Effector memory CD4-positive, alpha-beta T cell (primary cell): ENCODE results near the gene FANCC.

ENCODE experiments used
- DNase-seq, 3 donors: peaks; one replicate each; pipeline ENCODE4 v3.0.0-alpha.2; 2020
- H3K27ac ChIP-seq: 2 replicates; pipeline ENCODE4 v1.7.0; 2013; ENCODE audit warnings: mild to moderate bottlenecking, low read length, moderate library complexity; ENCODE audit not compliant: insufficient read depth, poor library complexity, severe bottlenecking
- H3K27me3 ChIP-seq: replicated peaks from 2 replicates; pipeline ENCODE4 v1.7.0; 2013; ENCODE audit warnings: mild to moderate bottlenecking, low read length; ENCODE audit not compliant: insufficient read depth, control insufficient read depth, poor library complexity, severe bottlenecking
- H3K36me3 ChIP-seq: 2 replicates; pipeline ENCODE4 v1.7.0; 2013; ENCODE audit warnings: mild to moderate bottlenecking, low read length, moderate library complexity; ENCODE audit not compliant: control insufficient read depth, insufficient read depth
- H3K4me1 ChIP-seq: 2 replicates; pipeline ENCODE4 v1.7.0; 2013; ENCODE audit warnings: low read length, mild to moderate bottlenecking; ENCODE audit not compliant: control insufficient read depth, insufficient read depth, poor library complexity, severe bottlenecking
- H3K4me3 ChIP-seq: 2 replicates; pipeline ENCODE4 v1.7.0; 2013; ENCODE audit warnings: low read length, low read depth, mild to moderate bottlenecking; ENCODE audit not compliant: insufficient read depth, poor library complexity, severe bottlenecking
- H3K9me3 ChIP-seq: 2 replicates; pipeline ENCODE4 v1.7.0; 2013; ENCODE audit warnings: mild to moderate bottlenecking, low read length, moderate library complexity; ENCODE audit not compliant: control insufficient read depth

Gene FANCC

DNA sequence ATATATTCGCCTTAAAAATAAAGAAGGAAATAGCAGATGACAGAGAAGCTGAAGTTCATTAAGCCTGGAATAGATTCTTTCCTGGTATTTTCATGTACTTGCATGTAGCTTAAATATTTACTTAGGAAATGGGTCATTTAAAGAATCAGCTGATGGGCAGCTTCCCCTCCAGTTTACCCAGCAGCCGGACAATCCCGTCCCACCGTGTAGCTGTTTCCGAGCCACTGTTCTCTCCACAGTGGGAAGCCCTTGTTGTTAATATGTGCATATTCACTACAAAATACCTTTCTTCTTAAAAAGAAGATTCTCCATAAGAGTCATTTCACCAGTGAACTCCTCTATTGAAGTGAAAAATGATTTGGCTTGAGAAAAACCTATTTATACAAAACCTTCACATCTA, 187.0 kb downstream of the FANCC start:
- no peak for DNase-seq
- no peak overlapping the region for H3K27ac ChIP-seq
- H3K4me1 ChIP-seq: no peaks in the 10 kb centered on the region
- no peaks in the 10 kb centered on the region for H3K27me3 ChIP-seq
- H3K9me3 ChIP-seq: no peaks in the 10 kb centered on the region
- H3K36me3 ChIP-seq: no peaks in the 10 kb centered on the region
- H3K4me3 ChIP-seq: no peak overlapping the region

DNA sequence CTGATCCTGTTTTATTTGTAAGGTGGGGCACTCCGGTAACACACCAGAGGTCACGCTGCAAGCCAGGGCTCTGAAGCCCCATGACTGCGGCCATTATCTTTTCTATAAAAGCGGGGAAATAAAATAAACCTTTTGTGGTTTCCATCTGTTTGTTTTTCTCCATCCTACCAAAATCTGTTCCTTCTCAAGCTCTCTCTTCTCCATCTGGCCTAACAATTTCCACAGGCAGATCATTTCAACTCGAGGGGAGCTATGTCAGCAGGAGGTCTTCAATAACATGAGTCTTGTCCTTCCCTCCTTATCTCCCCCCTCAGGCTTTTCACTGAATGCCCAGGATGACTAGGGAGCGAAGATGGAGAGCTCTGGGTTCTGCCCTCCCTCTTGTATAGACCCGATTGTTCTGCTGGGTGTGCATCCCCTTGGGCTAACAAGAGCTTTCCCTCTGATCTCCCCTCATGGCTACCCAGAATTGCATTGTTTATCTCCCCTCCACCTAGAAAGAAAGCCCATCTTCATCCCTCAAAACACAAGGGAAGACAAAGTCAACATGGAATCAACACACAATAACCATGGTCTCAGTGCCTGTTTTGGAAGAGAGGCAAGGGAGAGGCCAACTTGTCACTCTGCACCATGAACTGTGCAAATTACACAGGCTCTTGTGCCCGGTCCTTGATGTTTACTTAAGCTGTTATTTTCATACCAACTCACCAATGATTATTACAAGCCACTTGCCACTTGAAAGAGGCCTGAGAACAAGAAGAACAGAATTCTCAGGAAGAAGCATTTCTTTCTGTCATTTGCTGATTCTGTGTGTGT, 187.8 kb downstream of the FANCC start:
- Histone ChIP-seq H3K36me3 (no peaks in the 10 kb centered on the region), H3K9me3 (no peaks in the 10 kb centered on the region), H3K27ac (no peak overlapping the region), H3K4me3 (no peak overlapping the region), H3K4me1 (no peaks in the 10 kb centered on the region), H3K27me3 (no peaks in the 10 kb centered on the region)
- DNase-seq: no peak

DNA sequence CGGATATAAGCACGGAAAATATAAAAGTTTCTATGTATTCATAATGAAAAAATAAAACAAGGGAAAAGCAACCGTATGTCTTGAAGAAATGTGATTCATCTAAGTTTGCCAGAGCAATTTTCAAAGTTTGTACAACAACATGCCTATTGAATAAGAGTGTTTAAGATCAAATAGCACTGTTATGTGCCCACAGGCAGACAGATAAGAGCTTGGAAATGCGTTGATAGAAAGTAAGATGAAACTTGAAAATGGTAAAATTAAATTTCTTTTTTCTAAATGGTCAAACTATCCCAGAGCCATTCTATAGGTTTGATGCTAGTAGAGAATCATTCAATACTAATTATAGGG, 189.4 kb downstream of the FANCC start:
- Histone ChIP-seq H3K9me3 (no peaks in the 10 kb centered on the region), H3K27me3 (no peaks in the 10 kb centered on the region), H3K36me3 (no peaks in the 10 kb centered on the region), H3K4me1 (no peaks in the 10 kb centered on the region), H3K27ac (no peak overlapping the region), H3K4me3 (no peak overlapping the region)
- DNase-seq: no peak

DNA sequence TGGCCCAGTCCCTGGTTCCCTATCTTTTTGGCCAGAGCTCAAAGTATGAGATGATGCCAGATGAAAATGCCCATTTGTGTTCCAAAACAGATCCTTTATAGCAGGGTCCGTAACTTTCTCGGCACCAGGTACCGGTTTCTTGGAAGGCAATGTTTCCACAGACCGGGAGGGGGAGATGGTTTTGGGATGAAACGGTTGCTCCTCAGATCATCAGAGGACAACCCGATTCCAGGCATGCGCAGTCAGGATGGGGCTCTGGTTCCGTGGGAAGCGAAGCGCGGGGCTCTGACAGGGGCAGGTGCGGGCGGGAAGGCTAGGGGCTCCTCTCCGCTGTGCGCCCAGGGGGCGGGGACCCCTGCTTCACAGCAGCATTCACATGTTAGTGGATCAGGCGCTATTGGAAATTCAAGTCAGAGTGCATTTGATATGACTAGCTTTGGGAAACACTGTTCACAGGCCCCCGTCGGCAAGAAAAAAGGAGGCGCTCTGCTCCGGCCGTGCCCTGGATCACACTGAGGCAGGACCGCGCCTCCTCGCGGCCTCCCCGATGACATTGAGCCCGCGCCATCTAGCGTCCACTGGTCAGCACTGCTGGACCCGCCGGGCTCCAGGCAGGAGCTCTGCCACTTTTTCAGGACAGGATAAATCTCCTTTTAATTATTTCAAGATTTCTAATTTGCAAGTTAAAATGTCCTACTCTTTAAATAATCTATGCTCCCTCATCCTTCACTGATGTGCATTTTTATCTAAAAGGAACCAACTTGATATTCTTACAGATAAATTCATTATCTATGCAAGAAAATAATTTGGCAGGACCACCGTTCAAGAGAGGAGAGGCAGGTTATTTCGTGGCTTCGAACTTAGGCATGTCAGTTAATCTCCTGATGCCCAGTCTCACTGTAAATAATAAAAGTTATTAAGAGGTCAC, 190.0 kb downstream of the FANCC start:
- Histone ChIP-seq H3K27me3 (no peaks in the 10 kb centered on the region), H3K4me3 (no peak overlapping the region), H3K27ac (no peak overlapping the region)

DNA sequence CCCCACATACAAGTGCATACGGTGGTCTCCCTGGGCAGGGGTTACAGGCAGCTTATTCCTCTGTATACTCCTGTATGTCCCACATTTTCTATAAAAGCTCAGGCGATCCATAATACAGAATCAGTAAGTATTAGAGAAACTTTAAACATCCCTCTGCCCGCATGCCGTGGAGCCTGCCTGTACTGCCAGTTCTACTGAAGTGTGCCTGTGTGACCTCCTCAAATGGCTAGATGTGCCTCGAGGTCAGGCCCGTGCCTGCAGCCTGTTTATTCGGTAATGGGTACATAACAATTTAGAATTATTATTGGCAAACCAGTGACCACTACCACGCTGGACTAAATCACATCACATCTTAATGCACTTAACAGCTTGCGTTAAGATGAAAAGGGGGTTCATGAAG, 190.8 kb downstream of the FANCC start:
- no peak overlapping the region for H3K27ac ChIP-seq
- no peaks in the 10 kb centered on the region for H3K36me3 ChIP-seq
- no peak for DNase-seq
- H3K4me3 ChIP-seq: no peak overlapping the region
- no peaks in the 10 kb centered on the region for H3K4me1 ChIP-seq
- no peaks in the 10 kb centered on the region for H3K27me3 ChIP-seq
- no peaks in the 10 kb centered on the region for H3K9me3 ChIP-seq

More for the DNA sequence above, 190.0 kb downstream of the FANCC start:
- Histone ChIP-seq H3K36me3 (no peaks in the 10 kb centered on the region), H3K4me1 (no peaks in the 10 kb centered on the region), H3K9me3 (no peaks in the 10 kb centered on the region)
- peak; percentile 22 to 47 (median 28) for DNase-seq

- H3K36me3 ChIP-seq: no peaks in the 10 kb centered on the region
- no peaks in the 10 kb centered on the region for H3K4me1 ChIP-seq
- no peak overlapping the region for H3K4me3 ChIP-seq
- no peak overlapping the region for H3K27ac ChIP-seq
- DNase-seq: no peak
- H3K9me3 ChIP-seq: no peaks in the 10 kb centered on the region
- no peaks in the 10 kb centered on the region for H3K27me3 ChIP-seq
Measured at GRCh38 chr9:95125652-95126051, 191.9 kb downstream of the FANCC start.

GRCh38 chr9:95124582-95125367, 192.7 kb downstream of the FANCC start:
- H3K36me3 ChIP-seq: no peaks in the 10 kb centered on the region
- H3K4me3 ChIP-seq: no peak overlapping the region
- no peak overlapping the region for H3K27ac ChIP-seq
- H3K9me3 ChIP-seq: no peaks in the 10 kb centered on the region
- H3K4me1 ChIP-seq: no peaks in the 10 kb centered on the region
- no peak for DNase-seq
- no peaks in the 10 kb centered on the region for H3K27me3 ChIP-seq

DNA sequence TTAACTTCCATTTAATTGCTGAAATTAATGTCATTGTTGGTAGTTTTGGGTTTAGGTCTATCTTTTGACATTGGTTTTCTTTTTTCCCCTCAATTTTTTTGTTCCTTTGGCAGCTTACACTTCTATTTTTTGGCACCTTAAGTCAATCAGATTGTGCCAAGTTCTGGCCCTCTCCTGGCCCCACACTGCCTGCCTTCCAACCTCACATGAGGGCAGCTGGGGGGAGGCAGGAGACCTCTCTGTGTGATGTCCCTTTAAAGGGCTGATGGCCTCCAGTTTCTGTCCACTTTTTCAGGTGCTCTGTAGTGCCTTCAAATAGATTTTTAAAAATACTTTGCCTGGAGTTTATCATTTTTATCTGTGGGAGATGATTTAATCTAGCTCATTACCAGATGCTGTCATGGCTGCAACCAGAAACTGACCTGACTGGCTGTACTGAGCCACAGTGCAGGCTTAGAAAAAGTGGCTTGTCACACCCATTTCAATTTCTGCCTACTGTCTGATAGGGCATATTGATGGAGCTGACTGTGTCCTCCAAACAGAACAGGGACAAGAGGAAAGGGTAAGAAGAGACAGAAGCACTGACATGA, 196.6 kb downstream of the FANCC start:
- DNase-seq: no peak
- H3K9me3 ChIP-seq: no peaks in the 10 kb centered on the region
- H3K36me3 ChIP-seq: no peaks in the 10 kb centered on the region
- no peak overlapping the region for H3K4me3 ChIP-seq
- H3K27me3 ChIP-seq: no peaks in the 10 kb centered on the region
- no peak overlapping the region for H3K27ac ChIP-seq
- no peaks in the 10 kb centered on the region for H3K4me1 ChIP-seq

- no peaks in the 10 kb centered on the region for H3K9me3 ChIP-seq
- no peaks in the 10 kb centered on the region for H3K4me1 ChIP-seq
- H3K27ac ChIP-seq: no peak overlapping the region
- H3K27me3 ChIP-seq: no peaks in the 10 kb centered on the region
- no peak overlapping the region for H3K4me3 ChIP-seq
- H3K36me3 ChIP-seq: no peaks in the 10 kb centered on the region
- DNase-seq: no peak
Measured at GRCh38 chr9:95118596-95118995, 198.9 kb downstream of the FANCC start.
